Astrocyte (in vitro differentiated cells and primary cell): ENCODE data around the gene TNNI3K.

Experiments
- EZH2 ChIP-seq: IDR thresholded peaks from 2 replicates; pipeline ENCODE4 v1.6.1; 2012; ENCODE audit warnings: mild to moderate bottlenecking, low read length, inconsistent platforms; ENCODE audit not compliant: insufficient read depth
- TF ChIP-seq, protein P1 (sequence below): IDR thresholded peaks from 2 replicates; pipeline ENCODE4 v1.5.1; 2011; ENCODE audit warnings: low read depth, mild to moderate bottlenecking, inconsistent platforms, low read length, moderate library complexity; ENCODE audit not compliant: insufficient read depth

DNA sequence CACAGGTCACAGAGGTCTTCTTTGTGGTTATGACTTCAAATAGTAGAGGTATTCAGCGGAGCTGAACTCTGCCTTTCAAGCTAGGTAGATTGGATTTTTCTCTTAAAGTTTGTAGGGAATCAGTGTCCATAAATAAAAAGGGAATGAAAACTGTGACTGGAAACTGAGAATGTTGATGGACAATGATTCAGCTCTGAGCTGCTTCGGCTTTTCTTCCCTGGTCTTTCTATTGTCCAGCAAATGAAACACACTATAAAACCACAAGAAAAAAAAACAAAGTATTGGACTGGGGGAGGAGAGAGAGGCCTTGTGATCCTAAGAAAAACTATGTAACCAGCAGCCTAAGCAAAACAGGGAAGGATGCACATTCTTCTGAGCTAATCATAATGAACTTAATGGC lies 11.1 kb downstream of the TNNI3K start:
- TF ChIP-seq, protein P1, sequence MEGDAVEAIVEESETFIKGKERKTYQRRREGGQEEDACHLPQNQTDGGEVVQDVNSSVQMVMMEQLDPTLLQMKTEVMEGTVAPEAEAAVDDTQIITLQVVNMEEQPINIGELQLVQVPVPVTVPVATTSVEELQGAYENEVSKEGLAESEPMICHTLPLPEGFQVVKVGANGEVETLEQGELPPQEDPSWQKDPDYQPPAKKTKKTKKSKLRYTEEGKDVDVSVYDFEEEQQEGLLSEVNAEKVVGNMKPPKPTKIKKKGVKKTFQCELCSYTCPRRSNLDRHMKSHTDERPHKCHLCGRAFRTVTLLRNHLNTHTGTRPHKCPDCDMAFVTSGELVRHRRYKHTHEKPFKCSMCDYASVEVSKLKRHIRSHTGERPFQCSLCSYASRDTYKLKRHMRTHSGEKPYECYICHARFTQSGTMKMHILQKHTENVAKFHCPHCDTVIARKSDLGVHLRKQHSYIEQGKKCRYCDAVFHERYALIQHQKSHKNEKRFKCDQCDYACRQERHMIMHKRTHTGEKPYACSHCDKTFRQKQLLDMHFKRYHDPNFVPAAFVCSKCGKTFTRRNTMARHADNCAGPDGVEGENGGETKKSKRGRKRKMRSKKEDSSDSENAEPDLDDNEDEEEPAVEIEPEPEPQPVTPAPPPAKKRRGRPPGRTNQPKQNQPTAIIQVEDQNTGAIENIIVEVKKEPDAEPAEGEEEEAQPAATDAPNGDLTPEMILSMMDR = no peak
- no peak for TF ChIP-seq EZH2
